ENCODE results near the gene ANO6.
A peak's percentile ranks its signal among the peaks of the same experiment; 100 is the strongest.

Gene ANO6

DNA sequence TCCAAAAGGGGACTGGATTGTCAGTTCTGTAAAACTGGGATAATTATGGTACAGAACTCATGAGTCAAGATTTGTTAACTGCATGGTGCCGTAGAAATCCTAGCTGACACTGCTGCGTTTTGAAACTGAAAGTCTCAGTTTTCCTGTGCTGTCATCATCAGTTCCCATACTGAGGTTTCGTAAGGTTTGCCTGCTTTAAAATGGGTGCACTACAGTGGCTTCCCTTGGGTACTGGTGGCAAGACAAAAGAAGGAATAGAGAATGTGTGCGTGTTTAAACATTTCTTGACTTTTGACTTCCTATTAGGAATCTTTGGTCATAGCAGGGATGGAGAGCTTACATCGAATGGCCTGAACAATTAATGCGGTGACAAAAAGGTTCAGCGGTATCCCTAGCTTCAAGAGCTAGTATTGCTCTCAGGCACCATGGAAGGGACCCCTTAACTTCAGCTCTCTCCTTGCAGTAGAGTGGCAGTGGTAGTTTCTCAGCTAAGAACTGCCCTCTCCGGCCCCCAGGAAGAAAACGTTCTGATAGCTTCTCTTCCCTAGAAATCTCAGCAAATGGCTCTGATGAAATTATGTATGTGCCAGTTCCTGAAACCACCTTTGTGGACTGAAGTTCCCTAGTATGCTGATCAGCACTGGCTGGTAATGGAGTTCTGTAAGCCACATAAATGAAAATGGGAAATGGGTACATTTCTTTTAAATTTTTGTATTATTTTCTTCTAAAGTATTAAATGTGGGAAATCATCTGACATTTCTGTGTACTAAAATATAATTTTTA lies 28.9 kb downstream of the ANO6 start:
- Histone ChIP-seq H3K4me3 (replicated peaks; ENCODE audit: low read depth, low read length) (peak overlapping the region; percentile 31), H3K27me3 (replicated peaks; ENCODE audit: control insufficient read depth, insufficient read depth, low read length) (no peaks in the 10 kb centered on the region), H3K36me3 (ENCODE audit: control insufficient read depth, insufficient read depth, low read length) (no peaks in the 10 kb centered on the region; the same call in 1 of the 2 replicates)
- DNase-seq (ENCODE audit: extremely low read depth, insufficient read length): peak; percentile 41
- TF ChIP-seq, protein P1, sequence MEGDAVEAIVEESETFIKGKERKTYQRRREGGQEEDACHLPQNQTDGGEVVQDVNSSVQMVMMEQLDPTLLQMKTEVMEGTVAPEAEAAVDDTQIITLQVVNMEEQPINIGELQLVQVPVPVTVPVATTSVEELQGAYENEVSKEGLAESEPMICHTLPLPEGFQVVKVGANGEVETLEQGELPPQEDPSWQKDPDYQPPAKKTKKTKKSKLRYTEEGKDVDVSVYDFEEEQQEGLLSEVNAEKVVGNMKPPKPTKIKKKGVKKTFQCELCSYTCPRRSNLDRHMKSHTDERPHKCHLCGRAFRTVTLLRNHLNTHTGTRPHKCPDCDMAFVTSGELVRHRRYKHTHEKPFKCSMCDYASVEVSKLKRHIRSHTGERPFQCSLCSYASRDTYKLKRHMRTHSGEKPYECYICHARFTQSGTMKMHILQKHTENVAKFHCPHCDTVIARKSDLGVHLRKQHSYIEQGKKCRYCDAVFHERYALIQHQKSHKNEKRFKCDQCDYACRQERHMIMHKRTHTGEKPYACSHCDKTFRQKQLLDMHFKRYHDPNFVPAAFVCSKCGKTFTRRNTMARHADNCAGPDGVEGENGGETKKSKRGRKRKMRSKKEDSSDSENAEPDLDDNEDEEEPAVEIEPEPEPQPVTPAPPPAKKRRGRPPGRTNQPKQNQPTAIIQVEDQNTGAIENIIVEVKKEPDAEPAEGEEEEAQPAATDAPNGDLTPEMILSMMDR (IDR thresholded peaks at IDR 0.05; ENCODE audit: insufficient read depth, low read length, poor library complexity, severe bottlenecking): no peak

DNA sequence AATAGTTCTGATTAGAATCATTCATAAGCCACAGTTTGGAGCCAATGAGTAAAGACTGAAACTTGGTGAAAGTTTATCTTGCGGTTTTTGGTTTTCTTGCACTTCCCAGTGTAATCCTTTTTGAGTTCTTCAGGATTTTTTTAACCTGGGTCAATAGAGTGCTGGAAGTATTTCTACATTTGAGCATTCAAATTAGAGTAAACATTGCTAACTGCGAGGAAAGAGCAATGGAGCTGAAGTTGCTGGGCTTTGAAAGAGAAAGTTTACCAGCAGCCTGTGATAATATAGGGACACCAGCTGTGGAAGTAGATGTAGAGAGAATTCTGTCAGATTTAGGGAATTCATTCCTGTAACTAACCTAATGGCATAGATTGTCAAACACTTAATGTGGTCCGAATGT lies 30.3 kb downstream of the ANO6 start:
- Histone ChIP-seq H3K4me3 (replicated peaks; ENCODE audit: low read depth, low read length) (no peak overlapping the region), H3K27me3 (replicated peaks; ENCODE audit: control insufficient read depth, insufficient read depth, low read length) (no peaks in the 10 kb centered on the region), H3K36me3 (ENCODE audit: control insufficient read depth, insufficient read depth, low read length) (no peaks in the 10 kb centered on the region; the same call in 1 of the 2 replicates)
- no peak for DNase-seq (ENCODE audit: extremely low read depth, insufficient read length)
- TF ChIP-seq, protein P1 (IDR thresholded peaks at IDR 0.05; ENCODE audit: insufficient read depth, low read length, poor library complexity, severe bottlenecking): no peak

DNA sequence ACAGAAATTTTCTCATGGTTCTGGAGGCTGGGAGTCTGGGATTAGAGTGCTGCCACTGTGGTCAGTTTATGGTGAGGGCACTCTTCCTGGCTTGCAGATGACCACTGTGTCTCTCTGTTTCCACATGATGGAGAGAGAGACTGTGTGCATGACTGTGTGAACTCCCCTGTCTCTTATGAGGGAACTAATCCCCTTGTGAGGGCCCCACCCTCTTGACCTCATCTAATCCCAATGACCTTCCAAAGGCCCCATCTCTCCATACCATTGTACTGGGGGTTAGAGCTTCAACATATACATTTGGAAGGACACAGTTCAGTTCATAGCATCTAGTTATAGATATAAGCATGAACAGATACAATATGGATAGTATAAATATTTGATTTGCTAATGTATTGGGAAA lies 31.7 kb downstream of the ANO6 start:
- no peaks in the 10 kb centered on the region for H3K36me3 ChIP-seq (ENCODE audit: control insufficient read depth, insufficient read depth, low read length)
- TF ChIP-seq, protein P1 (IDR thresholded peaks at IDR 0.05; ENCODE audit: insufficient read depth, low read length, poor library complexity, severe bottlenecking): no peak
- no peaks in the 10 kb centered on the region for H3K27me3 ChIP-seq (replicated peaks; ENCODE audit: control insufficient read depth, insufficient read depth, low read length)
- H3K4me3 ChIP-seq (replicated peaks; ENCODE audit: low read depth, low read length): no peak overlapping the region
- DNase-seq (ENCODE audit: extremely low read depth, insufficient read length): no peak

GRCh38 chr12:45248095-45248494 lies 32.2 kb downstream of the ANO6 start:
- H3K27me3 ChIP-seq (replicated peaks; ENCODE audit: control insufficient read depth, insufficient read depth, low read length): no peaks in the 10 kb centered on the region
- TF ChIP-seq, protein P1 (IDR thresholded peaks at IDR 0.05; ENCODE audit: insufficient read depth, low read length, poor library complexity, severe bottlenecking): no peak
- H3K4me3 ChIP-seq (replicated peaks; ENCODE audit: low read depth, low read length): no peak overlapping the region
- DNase-seq (ENCODE audit: extremely low read depth, insufficient read length): no peak
- no peaks in the 10 kb centered on the region for H3K36me3 ChIP-seq (ENCODE audit: control insufficient read depth, insufficient read depth, low read length)

DNA sequence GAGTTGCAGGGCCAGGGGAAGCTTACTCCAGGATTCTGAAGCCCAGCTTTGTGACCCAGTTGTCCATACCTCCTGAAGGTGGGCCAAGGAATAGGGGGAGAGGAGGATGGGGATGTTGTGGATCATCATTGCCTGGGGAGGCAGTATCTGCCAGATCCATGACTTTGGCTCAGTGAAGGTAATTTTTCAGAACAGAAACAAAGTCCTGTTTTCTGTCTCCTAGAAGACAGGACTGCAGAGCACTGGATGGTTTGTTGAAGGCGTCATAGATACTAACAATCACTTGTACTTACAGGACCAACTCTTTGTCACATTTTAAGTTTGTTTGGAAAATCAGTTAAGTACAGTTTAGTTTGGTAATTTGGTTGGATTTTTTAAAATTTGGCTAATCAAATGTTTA lies 38.4 kb downstream of the ANO6 start:
- no peaks in the 10 kb centered on the region for H3K27me3 ChIP-seq (replicated peaks; ENCODE audit: control insufficient read depth, insufficient read depth, low read length)
- no peaks in the 10 kb centered on the region for H3K36me3 ChIP-seq (ENCODE audit: control insufficient read depth, insufficient read depth, low read length)
- H3K4me3 ChIP-seq (replicated peaks; ENCODE audit: low read depth, low read length): no peak overlapping the region
- DNase-seq (ENCODE audit: extremely low read depth, insufficient read length): no peak
- TF ChIP-seq, protein P1 (IDR thresholded peaks at IDR 0.05; ENCODE audit: insufficient read depth, low read length, poor library complexity, severe bottlenecking): no peak
